HS-5 (cell line): ENCODE measurements around the gene ARNT2.
A peak's percentile ranks its signal among the peaks of the same experiment; 100 is the strongest.

Experiments used
- DNase-seq: peaks from one replicate; pipeline ENCODE4 v3.0.0-alpha.2; 2012; ENCODE audit warnings: low read depth

ARNT2 gene

GRCh38 chr15:80442728-80443403 lies 38.7 kb downstream of the ARNT2 start:
- no peak for DNase-seq

GRCh38 chr15:80444680-80445251 lies 40.6 kb downstream of the ARNT2 start:
- DNase-seq, result no peak

- no peak for DNase-seq
Measured at GRCh38 chr15:80445300-80446041, 41.3 kb downstream of the ARNT2 start.

- DNase-seq, result no peak
Measured at GRCh38 chr15:80447077-80447476, 42.9 kb downstream of the ARNT2 start.

GRCh38 chr15:80449825-80450224 lies 45.6 kb downstream of the ARNT2 start:
- DNase-seq, result no peak

- no peak for DNase-seq
Measured at GRCh38 chr15:80450811-80451321, 46.7 kb downstream of the ARNT2 start.

- DNase-seq, result no peak
Measured at GRCh38 chr15:80452166-80452565, 48.0 kb downstream of the ARNT2 start.

GRCh38 chr15:80455051-80455648 lies 51.0 kb downstream of the ARNT2 start:
- no peak for DNase-seq

GRCh38 chr15:80455668-80456442 lies 51.7 kb downstream of the ARNT2 start:
- DNase-seq, result peak; percentile 89

GRCh38 chr15:80456517-80457492 lies 52.6 kb downstream of the ARNT2 start:
- DNase-seq, result no peak

GRCh38 chr15:80457896-80458295 lies 53.7 kb downstream of the ARNT2 start:
- no peak for DNase-seq

GRCh38 chr15:80458580-80458979 lies 54.4 kb downstream of the ARNT2 start:
- no peak for DNase-seq

- no peak for DNase-seq
Measured at GRCh38 chr15:80459380-80459779, 55.2 kb downstream of the ARNT2 start.

- no peak for DNase-seq
Measured at GRCh38 chr15:80459818-80460217, 55.6 kb downstream of the ARNT2 start.

- DNase-seq, result no peak
Measured at GRCh38 chr15:80461356-80462095, 57.3 kb downstream of the ARNT2 start.

GRCh38 chr15:80462111-80462510 lies 57.9 kb downstream of the ARNT2 start:
- no peak for DNase-seq

- no peak for DNase-seq
Measured at GRCh38 chr15:80462836-80463512, 58.8 kb downstream of the ARNT2 start.

GRCh38 chr15:80464951-80465625 lies 60.9 kb downstream of the ARNT2 start:
- no peak for DNase-seq

- no peak for DNase-seq
Measured at GRCh38 chr15:80465626-80466005, 61.4 kb downstream of the ARNT2 start.
